GM23338 (cell line): ENCODE data around the gene ARL5B. TPM values are rescaled to one million over a fixed set of nuclear protein-coding genes. Genes with fewer than 3 reads are reported as not detected.

Source experiments
- ATAC-seq: fragments of 200-7000 bp; cut with Tn5 transposase; 3 replicates; pipeline ENCODE4 v1.9.1; 2020
- DNase-seq: peaks from one replicate; pipeline ENCODE4 v3.0.0-alpha.2; 2015; ENCODE audit warnings: low spot score
- H2AFZ ChIP-seq: fragments of 200-600 bp; sonication (generic); 2 replicates; pipeline ENCODE4 v1.8.0; 2016; ENCODE audit warnings: antibody characterized with exemption, mild to moderate bottlenecking, moderate library complexity
- H3F3A ChIP-seq: fragments of 200-600 bp; sonication (generic); replicated peaks from 2 replicates; pipeline ENCODE4 v1.8.0; 2017; ENCODE audit warnings: antibody characterized with exemption, mixed run types, low read depth
- H3K27ac ChIP-seq: fragments of 200-600 bp; sonication (generic); 2 replicates; pipeline ENCODE4 v1.6.1; 2016; ENCODE audit warnings: low read depth
- H3K27me3 ChIP-seq: fragments of 200-600 bp; sonication (generic); 2 replicates; pipeline ENCODE4 v1.8.0; 2016; ENCODE audit warnings: mild to moderate bottlenecking, mixed run types, moderate library complexity; ENCODE audit not compliant: insufficient read depth
- H3K36me3 ChIP-seq: fragments of 200-600 bp; sonication (generic); 2 replicates; pipeline ENCODE4 v1.8.0; 2016; ENCODE audit warnings: mild to moderate bottlenecking; ENCODE audit not compliant: insufficient read depth
- H3K4me1 ChIP-seq: fragments of 200-600 bp; sonication (generic); 2 replicates; pipeline ENCODE4 v1.8.0; 2016; ENCODE audit warnings: mild to moderate bottlenecking, moderate library complexity; ENCODE audit not compliant: insufficient read depth
- H3K4me2 ChIP-seq: fragments of 200-600 bp; sonication (generic); 2 replicates; pipeline ENCODE4 v1.7.1; 2017; ENCODE audit warnings: mixed run types
- H3K4me3 ChIP-seq: fragments of 200-600 bp; sonication (generic); 2 replicates; pipeline ENCODE4 v1.6.1; 2016; ENCODE audit warnings: mixed run types
- H3K79me2 ChIP-seq: fragments of 200-600 bp; sonication (generic); replicated peaks from 2 replicates; pipeline ENCODE4 v1.8.0; 2017; ENCODE audit warnings: mild to moderate bottlenecking; ENCODE audit not compliant: insufficient read depth
- H3K9me2 ChIP-seq: fragments of 200-600 bp; sonication (generic); 2 replicates; pipeline ENCODE4 v1.8.0; 2017; ENCODE audit not compliant: insufficient read depth
- H4K20me1 ChIP-seq: fragments of 200-600 bp; sonication (generic); replicated peaks from 2 replicates; pipeline ENCODE4 v1.8.0; 2017; ENCODE audit warnings: mild to moderate bottlenecking; ENCODE audit not compliant: insufficient read depth
- H3K27ac Mint-ChIP-seq: 2 replicates; pipeline ENCODE4 v1.8.0; 2020; ENCODE audit warnings: inconsistent platforms, mild to moderate bottlenecking, moderate library complexity, mixed read lengths
- H3K27me3 Mint-ChIP-seq: 3 replicates; pipeline ENCODE4 v1.8.0; 2022; ENCODE audit warnings: low read depth, mild to moderate bottlenecking, moderate library complexity, mixed read lengths, inconsistent platforms; ENCODE audit not compliant: insufficient read depth, poor library complexity
- H3K36me3 Mint-ChIP-seq: 3 replicates; pipeline ENCODE4 v1.8.0; 2021; ENCODE audit warnings: low read depth, mild to moderate bottlenecking, inconsistent platforms, moderate library complexity, mixed read lengths
- H3K4me1 Mint-ChIP-seq: 3 replicates; pipeline ENCODE4 v1.8.0; 2020; ENCODE audit warnings: mild to moderate bottlenecking, inconsistent platforms, mixed read lengths
- H3K4me3 Mint-ChIP-seq: 3 replicates; pipeline ENCODE4 v1.8.0; 2021; ENCODE audit warnings: moderate library complexity, mild to moderate bottlenecking, inconsistent platforms, mixed read lengths
- H3K9me3 Mint-ChIP-seq: 3 replicates; pipeline ENCODE4 v1.8.0; 2020; ENCODE audit warnings: moderate library complexity, mild to moderate bottlenecking, inconsistent platforms, mixed read lengths
- CTCF ChIP-seq, 2 experiments: fragments of 200-600 bp in 1 of 2; sonication (generic) in 1 of 2; conservative IDR thresholded peaks; 2 replicates each; pipeline versions ENCODE4 v1.5.1 to v1.6.1; 2016 to 2017; ENCODE audit warnings: antibody characterized with exemption in 2 of 2, low read depth in 2 of 2, mild to moderate bottlenecking in 2 of 2, moderate library complexity in 1 of 2
- ETS1 ChIP-seq: IDR thresholded peaks from 2 replicates; pipeline ENCODE4 v1.6.1; 2016; ENCODE audit warnings: antibody characterized with exemption
- EZH2 ChIP-seq: fragments of 200-600 bp; sonication (generic); IDR thresholded peaks from one replicate; pipeline ENCODE4 v1.8.0; 2017; ENCODE audit warnings: antibody characterized with exemption, mild to moderate bottlenecking, low read depth; ENCODE audit not compliant: unreplicated experiment
- EZH2phosphoT487 ChIP-seq: fragments of 200-600 bp; sonication (generic); IDR thresholded peaks from one replicate; pipeline ENCODE4 v1.8.1; 2018; ENCODE audit warnings: antibody characterized with exemption; ENCODE audit not compliant: unreplicated experiment
- JUNB ChIP-seq: IDR thresholded peaks from one replicate; pipeline ENCODE4 v1.6.1; 2016; ENCODE audit warnings: antibody characterized with exemption; ENCODE audit not compliant: unreplicated experiment
- NANOG ChIP-seq: IDR thresholded peaks from 2 replicates; pipeline ENCODE4 v1.6.1; 2016; ENCODE audit warnings: antibody characterized with exemption, borderline replicate concordance
- POLR2AphosphoS5 ChIP-seq: IDR thresholded peaks from 2 replicates; pipeline ENCODE4 v1.6.1; 2016; ENCODE audit warnings: antibody characterized with exemption, low read depth
- REST ChIP-seq: IDR thresholded peaks from one replicate; pipeline ENCODE4 v1.6.1; 2018; ENCODE audit warnings: antibody characterized with exemption; ENCODE audit not compliant: unreplicated experiment
- STAT1 ChIP-seq: IDR thresholded peaks from one replicate; pipeline ENCODE4 v1.6.1; 2016; ENCODE audit warnings: antibody characterized with exemption; ENCODE audit not compliant: unreplicated experiment
- ZNF331 ChIP-seq: fragments of 250-450 bp; sonication (Bioruptor Pico); IDR thresholded peaks from 2 replicates; pipeline ENCODE4 v1.5.0; 2020; ENCODE audit warnings: low read depth, mild to moderate bottlenecking, moderate library complexity
- ZNF462 ChIP-seq: fragments of 250-450 bp; sonication (Bioruptor Pico); IDR thresholded peaks from 2 replicates; pipeline ENCODE4 v1.5.0; 2020; ENCODE audit warnings: mild to moderate bottlenecking, moderate library complexity
- polyA plus RNA-seq: library from polyadenylated mRNA; unstranded; fragments of >200 nt; fragmentation: Nextera tagmentation; extraction: Ambion mirVana; gene quantifications from 2 replicates; pipeline ENCODE4 v1.2.1, GENCODE V29; 2016
- total RNA-seq: library from RNA; depleted of rRNA; stranded (reverse); fragments of >200 nt; shearing (Covaris generic); gene quantifications from 2 replicates; pipeline ENCODE4 v1.2.3, GENCODE V29; 2014

ARL5B gene
- total and polyA plus RNA-seq, 2 experiments from 2014 or later = 22.8 to 76.4 TPM

GRCh38 chr10:18659819-18660535 lies 746 bp downstream of the ARL5B start:
- no peaks in the 10 kb centered on the region for H3K36me3 ChIP-seq
- peaks cover 21% of the 10 kb centered on the region; the same call in 1 of the 2 replicates for H4K20me1 ChIP-seq
- H3K36me3 Mint-ChIP-seq = peaks cover 21% of the 10 kb centered on the region; the same call in 2 of the 3 replicates
- H3K27me3 Mint-ChIP-seq = peaks cover 6% of the 10 kb centered on the region
- peaks cover 19% of the 10 kb centered on the region for H3K4me1 Mint-ChIP-seq
- H3K4me1 ChIP-seq = peaks cover 5% of the 10 kb centered on the region
- H3K4me3 Mint-ChIP-seq = peak overlapping the region; percentile 100
- DNase-seq (peak; percentile 85), ATAC-seq (peak; percentile 22)
- TF ChIP-seq STAT1 (no peak), CTCF (conservative IDR thresholded peaks at IDR 0.05; ENCODE audit: low read depth in 2 of 2) (no peak), POLR2AphosphoS5 (no peak), JUNB (no peak), EZH2 (no peak), ZNF331 (CRISPR knock-in tag) (no peak), NANOG (no peak), ZNF462 (CRISPR knock-in tag) (no peak), EZH2phosphoT487 (no peak), REST (no peak), ETS1 (no peak)
- peak overlapping the region; percentile 71 for H3K4me3 ChIP-seq
- H2AFZ ChIP-seq = peak overlapping the region; percentile 33; the same call in 1 of the 2 replicates
- peak overlapping the region; percentile 99 for H3K27ac Mint-ChIP-seq
- H3K4me2 ChIP-seq = peak overlapping the region; percentile 79
- no peaks in the 10 kb centered on the region for H3K9me3 Mint-ChIP-seq
- H3K27ac ChIP-seq = peak overlapping the region; percentile 98
- H3K9me2 ChIP-seq = no peaks in the 10 kb centered on the region
- H3K27me3 ChIP-seq = no peaks in the 10 kb centered on the region
- peaks cover 57% of the 10 kb centered on the region for H3K79me2 ChIP-seq
- H3F3A ChIP-seq = no peaks in the 10 kb centered on the region
